Cortex of kidney (tissue), 1 donor: ENCODE results near the gene NCL.
"Not testable (repeated sequence)": the region's sequence is repeated elsewhere in the genome, so short reads cannot be mapped to it uniquely, and the experiment has no call there.

Experiments
- DNase-seq: peaks from one replicate; lab custom pipeline; 2025; lab: John Stamatoyannopoulos, UW

Gene NCL

DNA sequence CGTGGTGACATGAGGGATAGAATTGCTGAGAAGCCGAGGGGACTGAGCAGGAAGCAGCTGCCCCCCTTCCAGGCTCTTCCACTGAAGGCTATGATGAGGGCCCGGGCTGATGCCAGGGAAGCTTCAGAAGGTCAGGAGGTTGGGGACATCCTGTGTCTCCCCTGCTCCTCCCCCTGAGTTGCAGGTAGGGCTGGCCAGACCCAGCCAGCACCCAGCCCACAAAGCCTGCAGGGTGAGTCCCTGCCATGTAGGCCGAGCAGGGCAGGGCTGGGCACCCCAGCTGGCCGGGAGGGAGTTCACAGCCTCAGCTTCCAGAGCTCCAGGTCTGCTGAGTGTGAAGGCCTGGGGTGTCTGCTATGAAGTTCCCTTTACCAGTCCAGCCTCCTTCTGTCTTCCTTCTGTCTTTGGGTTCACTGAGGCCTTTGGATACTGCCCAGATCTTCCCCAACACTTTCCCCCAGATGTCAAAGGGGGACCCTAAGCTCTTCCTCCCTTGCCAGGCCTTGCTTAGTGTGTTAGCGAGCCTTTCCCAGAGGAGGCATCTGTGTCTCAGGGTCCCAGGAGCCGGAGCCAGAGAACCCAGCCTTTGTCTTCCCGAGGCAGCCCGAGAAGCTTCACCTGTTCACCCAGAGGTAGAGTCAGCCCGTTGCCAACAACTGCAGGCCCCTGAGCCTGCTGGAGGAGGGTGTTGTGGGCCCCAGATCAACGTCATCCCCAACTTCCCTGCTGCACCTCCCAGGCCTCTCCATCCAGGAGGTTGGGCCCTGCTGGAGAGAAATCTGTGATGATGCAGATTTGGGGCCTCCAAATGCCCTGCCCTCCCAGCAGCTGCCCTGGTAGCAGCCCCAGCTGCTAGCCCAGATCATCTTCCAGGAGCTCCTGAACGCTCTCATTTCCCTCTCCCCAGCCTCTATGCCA lies 3.6 kb upstream of the NCL start:
- no peak for DNase-seq

DNA sequence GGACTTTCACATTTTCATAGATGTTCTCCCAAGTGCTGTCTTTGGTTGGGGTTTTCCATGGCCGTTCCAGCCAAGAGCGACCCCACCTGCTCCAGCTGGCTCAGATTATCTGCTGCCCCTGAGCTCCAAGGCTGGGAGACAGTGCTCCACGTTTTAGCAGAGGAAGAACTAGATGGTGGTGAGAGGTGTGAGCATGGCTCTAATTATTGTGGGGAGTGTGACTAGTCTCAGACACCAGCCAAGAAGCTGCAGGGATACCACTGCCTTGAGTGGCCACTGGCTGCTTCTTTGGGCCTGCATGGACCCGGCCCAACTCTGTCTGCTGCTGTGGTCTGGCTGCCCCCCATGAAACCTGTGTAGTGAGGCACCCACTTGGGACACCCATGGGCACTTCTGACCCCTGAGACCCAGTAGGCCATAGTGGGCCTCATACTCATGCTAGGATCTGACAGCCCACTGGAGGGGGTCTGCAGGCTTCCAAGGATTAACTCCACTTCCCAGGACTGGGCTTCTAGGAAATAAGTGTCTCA lies 2.8 kb upstream of the NCL start:
- no peak for DNase-seq

DNA sequence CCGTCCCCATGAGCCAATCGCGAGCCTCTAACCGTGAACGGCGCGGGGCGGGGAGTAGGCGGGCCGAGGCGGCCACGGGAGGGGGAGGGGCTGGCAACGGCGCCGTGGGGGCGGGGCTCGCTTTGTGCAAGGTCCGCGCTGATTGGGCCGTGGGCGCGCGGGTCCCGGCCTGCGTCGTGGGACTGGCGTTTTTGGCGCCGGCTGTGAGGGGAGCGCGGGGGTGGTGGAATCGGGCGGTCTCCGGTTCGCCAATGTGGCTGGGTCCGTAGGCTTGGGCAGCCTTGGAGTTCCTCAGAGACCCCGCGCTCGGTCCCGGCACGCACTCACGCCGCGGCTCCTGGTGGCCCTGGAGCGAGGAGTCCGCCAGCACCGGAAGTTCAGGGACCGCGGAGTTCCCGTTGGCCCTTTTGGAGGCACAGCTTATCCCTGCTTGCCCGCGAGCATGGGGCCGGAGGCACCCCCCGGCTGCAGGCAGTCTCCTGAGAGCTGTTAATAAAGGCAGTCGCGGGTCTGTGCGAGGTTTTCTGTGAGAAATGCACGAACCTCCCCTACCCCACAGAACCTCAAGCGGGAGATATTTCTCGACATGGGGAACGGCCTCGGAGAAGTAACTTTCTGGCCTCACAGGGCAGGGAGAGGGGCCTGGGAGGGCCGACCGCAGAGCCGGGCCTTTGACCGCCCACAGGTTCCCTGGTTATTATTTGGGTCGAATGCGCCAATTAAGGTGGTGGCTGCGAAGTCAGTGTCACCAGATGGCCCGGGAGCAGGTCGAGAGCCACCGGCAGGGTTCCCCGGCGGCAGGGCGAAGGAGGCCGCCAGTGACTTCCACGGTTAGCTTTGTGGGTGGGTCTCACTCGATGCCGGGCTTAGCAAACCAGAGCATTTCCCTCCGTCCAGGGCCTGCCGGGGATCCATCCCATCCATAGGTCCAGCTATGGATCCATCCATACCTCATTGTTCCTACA lies 574 bp upstream of the NCL start:
- DNase-seq: peak; percentile 85

- no peak for DNase-seq
Measured at GRCh38 chr2:231462729-231463465, 1.4 kb downstream of the NCL start.

DNA sequence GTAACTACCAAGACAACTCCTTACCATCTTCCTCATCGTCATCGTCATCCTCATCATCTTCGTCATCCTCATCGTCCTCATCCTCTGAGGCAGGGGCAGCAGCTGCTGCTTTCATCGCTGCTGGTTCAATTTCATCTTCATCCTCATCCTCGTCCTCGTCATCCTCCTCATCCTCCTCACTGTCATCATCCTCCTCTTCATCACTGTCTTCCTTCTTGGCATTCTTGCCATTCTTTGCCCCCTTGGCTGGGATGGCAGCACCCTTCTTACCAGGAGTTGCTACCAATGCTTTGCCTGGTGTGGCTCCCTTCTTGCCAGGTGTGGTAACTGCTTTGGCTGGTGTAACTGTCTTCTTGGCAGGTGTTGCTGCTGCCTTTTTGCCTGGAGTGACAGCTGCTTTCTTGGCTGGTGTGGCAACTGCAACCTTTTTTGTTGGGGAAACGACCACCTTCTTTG lies 2.7 kb downstream of the NCL start:
- no peak for DNase-seq

GRCh38 chr2:231460841-231461240 lies 3.4 kb downstream of the NCL start:
- not testable (repeated sequence) for DNase-seq

- DNase-seq: no peak
Measured at GRCh38 chr2:231460073-231460835, 4.0 kb downstream of the NCL start.

- DNase-seq: no peak
Measured at GRCh38 chr2:231458368-231458767, 5.9 kb downstream of the NCL start.

DNA sequence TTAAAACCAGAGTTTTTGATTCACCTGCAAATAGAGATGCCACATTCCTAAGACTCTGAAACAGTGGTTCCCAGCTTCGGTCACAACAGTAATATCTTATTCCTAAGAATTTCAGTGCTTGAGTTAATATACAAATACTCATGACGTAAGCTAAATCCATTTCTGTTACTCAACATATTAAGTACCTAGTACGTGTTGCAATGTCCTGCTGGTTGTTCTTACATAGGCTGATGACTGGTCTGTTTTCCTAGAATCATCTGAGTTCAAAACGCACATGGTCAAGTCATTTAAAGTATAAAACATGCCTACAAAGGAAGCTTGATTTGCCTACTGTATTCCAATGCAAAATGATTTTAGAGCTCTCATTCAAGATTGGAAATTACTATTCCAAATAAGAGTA lies 7.2 kb downstream of the NCL start:
- no peak for DNase-seq

DNA sequence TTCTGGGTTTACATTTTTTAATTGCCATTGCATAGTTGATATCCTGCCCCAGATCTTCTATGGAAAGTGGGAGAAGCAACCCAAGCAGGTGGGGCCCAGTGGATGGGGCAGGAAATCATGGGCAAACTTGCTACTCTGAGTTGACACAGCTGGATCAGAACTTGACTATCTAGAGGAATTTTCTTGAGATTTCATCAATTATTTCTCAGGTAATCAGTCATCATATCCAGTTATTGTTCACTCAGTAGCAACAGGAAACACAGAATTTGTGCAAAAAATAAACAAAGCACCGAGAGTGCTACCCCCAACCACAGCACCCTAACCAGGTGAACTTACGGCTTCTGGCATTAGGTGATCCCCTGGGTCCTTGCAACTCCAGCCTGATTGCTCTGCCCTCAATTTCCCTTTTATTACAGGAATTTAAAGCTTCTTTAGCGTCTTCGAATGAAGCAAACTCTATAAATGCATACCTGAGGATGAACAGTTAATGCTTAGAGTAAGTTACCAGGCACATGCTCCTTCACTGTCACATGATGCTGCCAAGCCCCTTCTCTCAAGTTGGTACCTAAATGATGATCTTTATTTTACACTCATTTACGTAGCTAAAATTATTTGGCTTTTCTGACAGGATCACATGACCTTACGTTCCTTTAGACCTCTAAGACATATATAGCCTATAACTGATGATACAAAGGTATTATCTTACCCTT lies 7.8 kb downstream of the NCL start:
- no peak for DNase-seq

GRCh38 chr2:231455890-231456289 lies 8.4 kb downstream of the NCL start:
- no peak for DNase-seq

DNA sequence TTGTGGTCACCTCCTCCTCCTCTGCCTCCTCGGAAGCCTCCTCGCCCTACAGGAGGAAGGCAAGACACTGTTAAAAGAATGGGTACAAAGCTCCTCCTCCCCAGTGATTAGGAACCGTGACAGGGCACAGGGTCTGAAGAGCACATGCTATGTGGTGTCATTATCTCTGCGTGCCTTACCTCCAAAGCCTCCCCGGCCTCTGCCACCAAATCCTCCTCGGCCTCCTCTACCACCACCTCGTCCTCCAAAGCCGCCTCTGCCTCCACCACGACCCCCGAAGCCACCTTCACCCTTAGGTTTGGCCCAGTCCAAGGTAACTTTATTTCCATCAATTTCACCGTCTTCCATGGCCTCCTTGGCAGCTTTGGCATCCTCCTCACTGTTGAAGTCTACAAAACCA lies 9.1 kb downstream of the NCL start:
- DNase-seq: no peak

DNA sequence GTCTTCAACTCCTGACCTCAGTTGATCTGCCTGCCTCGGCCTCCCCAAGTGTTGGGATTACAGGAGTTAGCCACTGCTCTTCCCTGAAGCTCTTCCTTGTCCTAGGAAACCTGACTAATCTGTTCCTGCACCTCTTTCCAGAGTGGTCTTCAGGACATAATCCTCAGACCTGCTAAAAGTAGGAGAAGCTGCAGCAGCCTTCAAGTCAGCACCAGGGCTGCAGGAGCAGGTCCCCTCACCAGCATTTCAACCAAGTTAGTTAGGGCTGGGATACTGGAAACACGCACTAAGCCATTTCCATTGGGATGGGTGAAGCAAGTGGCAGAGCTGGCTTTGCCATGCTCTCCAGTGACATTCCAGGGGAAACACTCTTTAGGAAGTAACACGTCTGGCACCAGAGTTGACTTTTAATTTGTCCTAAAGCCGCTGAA lies 9.9 kb downstream of the NCL start:
- no peak for DNase-seq

GRCh38 chr2:231452799-231453508 lies 11.3 kb downstream of the NCL start:
- no peak for DNase-seq

DNA sequence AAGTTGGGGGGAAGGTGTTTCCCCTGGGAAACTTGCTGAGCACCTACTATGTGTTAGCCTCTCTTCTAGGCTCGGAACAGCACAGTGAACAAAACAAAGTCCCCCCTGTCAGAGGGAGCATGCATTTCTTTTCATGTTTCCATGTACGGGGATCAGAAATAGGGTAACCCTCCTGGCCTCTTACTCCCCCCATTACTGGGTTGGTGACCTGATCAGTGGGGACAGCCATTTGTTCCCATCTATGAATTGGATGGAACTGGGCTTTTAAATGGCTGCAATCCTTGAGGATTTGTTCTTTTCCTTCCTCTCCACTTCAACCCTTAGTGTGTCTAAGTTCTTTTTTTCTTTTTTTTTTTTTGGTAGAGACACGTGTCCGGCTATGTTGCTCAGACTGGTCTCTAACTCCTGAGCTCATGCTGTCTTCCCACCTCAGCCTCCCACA lies 13.7 kb downstream of the NCL start:
- DNase-seq: no peak

- no peak for DNase-seq
Measured at GRCh38 chr2:231449503-231450054, 14.7 kb downstream of the NCL start.

DNA sequence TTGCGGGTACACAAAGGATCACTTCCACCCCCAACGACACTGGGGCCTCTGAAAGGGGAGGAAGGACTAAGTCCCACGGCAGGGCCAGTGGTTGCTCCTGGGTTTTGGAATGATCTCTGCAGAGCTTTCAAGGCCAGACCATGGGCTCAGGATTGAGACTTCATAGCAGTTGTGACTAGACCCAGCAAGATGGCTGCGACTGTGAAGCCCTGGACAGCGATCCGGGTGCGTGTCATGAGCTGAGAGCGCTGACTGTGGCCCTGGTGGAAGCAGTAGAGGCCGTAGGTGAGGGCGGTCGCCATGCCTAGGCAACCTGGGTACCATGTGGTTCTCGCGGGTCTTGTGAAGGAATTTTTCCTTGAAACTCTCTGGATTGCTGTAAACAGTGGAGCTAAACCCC lies 27.3 kb downstream of the NCL start:
- no peak for DNase-seq

DNA sequence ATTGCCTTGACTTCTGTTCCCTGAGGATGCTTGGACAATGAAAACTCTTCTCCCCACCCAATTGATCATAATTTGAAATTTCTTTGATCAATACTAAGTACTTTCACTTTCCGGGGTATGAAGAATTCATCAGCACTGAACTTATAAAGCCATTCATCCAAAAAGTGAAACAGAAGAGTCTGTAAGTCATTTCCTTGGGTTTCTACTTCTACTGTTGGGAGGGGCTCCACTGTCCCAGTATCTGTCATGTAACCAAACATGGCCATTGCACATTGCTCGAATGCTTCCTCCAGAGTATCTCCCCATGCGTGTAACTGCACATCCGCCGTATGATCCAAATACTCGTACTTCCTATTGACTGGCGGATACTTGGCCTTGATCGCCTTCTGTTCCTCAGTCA lies 30.3 kb downstream of the NCL start:
- DNase-seq: no peak

DNA sequence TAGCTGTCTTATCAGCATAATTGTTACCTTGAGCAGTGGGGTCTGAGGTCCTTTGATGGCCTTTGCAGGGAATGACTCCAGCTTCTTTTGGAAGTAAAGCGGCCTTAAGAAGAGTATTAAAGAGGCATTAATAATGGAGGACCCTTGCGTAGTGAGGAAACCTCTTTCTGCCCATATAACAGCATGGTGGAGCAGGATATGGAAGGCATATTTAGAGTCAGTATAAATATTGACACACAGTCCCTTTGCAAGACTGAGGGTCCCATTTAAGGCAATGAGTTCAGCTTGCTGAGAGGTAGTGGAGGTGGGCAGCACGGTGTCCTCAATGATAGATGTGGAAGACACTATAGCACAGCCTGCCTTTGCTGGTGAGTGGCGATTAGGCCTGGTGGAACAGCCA lies 32.7 kb downstream of the NCL start:
- DNase-seq: no peak
